Lung (tissue), 12 donors: ENCODE results near the gene SMCHD1. TPM values are rescaled to one million over a fixed set of nuclear protein-coding genes. Genes with fewer than 3 reads are reported as not detected.

Experiments
- ATAC-seq: fragments of 200-7000 bp; cut with Tn5 transposase; one replicate; pipeline ENCODE4 v1.9.1; 2020; ENCODE audit warnings: moderate number of reproducible peaks; ENCODE audit not compliant: insufficient read depth, low FRiP score
- DNase-seq, 3 donors: peaks; one replicate each; pipeline ENCODE4 v3.0.0-alpha.2; 2013 to 2017
- H3K27ac ChIP-seq, 2 donors: one replicate each; pipeline ENCODE4 v1.5.1; 2013; ENCODE audit warnings: mild to moderate bottlenecking in 2 of 2, moderate library complexity in 2 of 2, control low read depth in 1 of 2, inconsistent platforms in 1 of 2, low read depth in 1 of 2, low read length in 1 of 2
- H3K27me3 ChIP-seq, 3 donors: one replicate each; pipeline ENCODE4 v1.5.1; 2013; ENCODE audit warnings: low read length in 2 of 3; ENCODE audit not compliant: control insufficient read depth in 3 of 3, insufficient read depth in 3 of 3
- H3K36me3 ChIP-seq, 4 donors: one replicate each; pipeline ENCODE4 v1.5.1; 2013; ENCODE audit warnings: low read length in 4 of 4, mild to moderate bottlenecking in 1 of 4, moderate library complexity in 1 of 4; ENCODE audit not compliant: control insufficient read depth in 4 of 4, insufficient read depth in 4 of 4
- H3K4me1 ChIP-seq, 5 donors: one replicate each; pipeline ENCODE4 v1.5.1; 2013; ENCODE audit warnings: low read length in 5 of 5, mild to moderate bottlenecking in 2 of 5, moderate library complexity in 1 of 5; ENCODE audit not compliant: control insufficient read depth in 5 of 5, insufficient read depth in 5 of 5
- H3K4me3 ChIP-seq: one replicate; pipeline ENCODE4 v1.5.1; 2013; ENCODE audit warnings: mild to moderate bottlenecking, control low read depth, moderate library complexity
- H3K9ac ChIP-seq, 2 donors: one replicate each; pipeline ENCODE4 v1.5.1; 2013; ENCODE audit warnings: low read length in 2 of 2, control low read depth in 1 of 2; ENCODE audit not compliant: insufficient read depth in 1 of 2
- H3K9me3 ChIP-seq, 4 donors: one replicate each; pipeline ENCODE4 v1.5.1; 2013; ENCODE audit warnings: low read length in 3 of 4, mild to moderate bottlenecking in 1 of 4, moderate library complexity in 1 of 4; ENCODE audit not compliant: control insufficient read depth in 4 of 4, insufficient read depth in 3 of 4
- CTCF ChIP-seq: IDR thresholded peaks from 2 replicates; pipeline ENCODE4 v1.5.1; 2012; ENCODE audit warnings: mild to moderate bottlenecking; ENCODE audit errors: control extremely low read depth, extremely low read depth
- WGBS, 2 donors: extraction: QIAGEN DNeasy Blood & Tissue Kit; methylation state at CpG; one replicate each; pipeline ENCODE4 v1.1.7; 2013; 5-methylcytosine and 5-hydroxymethylcytosine counted together
- polyA plus RNA-seq, 2 donors: library from polyadenylated mRNA; stranded (reverse); fragments of 200-250 nt; gene quantifications; one replicate each; pipeline ENCODE4 v1.2.1, GENCODE V29; 2013
- total RNA-seq, 2 donors: library from RNA; depleted of rRNA in 1 of 2; stranded (reverse); fragments of >200 nt in 1 of 2; gene quantifications; one replicate each; pipeline ENCODE4 v1.2.1, GENCODE V29; 2014 to 2021
- donor health status: control.
- donor health status: control.
- donor health status: Bipolar disorder and iron deficiency.
- donor health status: healthy.
- donor health status: DM: yes; HTN: yes; CAD: no.

The SMCHD1 gene
- total and polyA plus RNA-seq, 4 donors, result 7.3 to 179 (median 31.4) TPM

DNA sequence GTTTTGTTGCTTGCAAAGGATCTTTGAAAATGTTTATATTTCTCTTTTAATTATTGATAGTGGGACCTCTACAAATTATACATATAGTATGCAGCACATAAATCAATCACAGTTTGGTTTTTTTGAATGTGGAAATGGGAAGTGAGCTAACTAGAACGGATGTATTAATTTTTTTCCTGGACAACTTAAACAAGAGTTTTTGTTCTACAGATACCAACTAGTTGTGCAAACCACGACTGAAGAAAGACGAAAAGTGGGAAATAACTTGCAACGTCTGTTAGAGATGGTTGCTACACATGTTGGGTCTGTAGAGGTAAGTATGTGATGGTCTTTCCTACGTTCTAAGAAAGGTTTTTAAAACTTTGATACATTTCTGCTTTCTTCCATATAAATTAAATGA, 45.0 kb upstream of the SMCHD1 start:
- WGBS, 2 donors, result 32 to 75% methylated on average over 5 of the region's 5 CpGs
- TF ChIP-seq CTCF, result no peak
- Histone ChIP-seq H3K4me1 (no peaks in the 10 kb centered on the region), H3K4me3 (no peak overlapping the region), H3K27ac (no peak overlapping the region), H3K27me3 (no peaks in the 10 kb centered on the region), H3K36me3 (peaks cover 0 to 10% (median 1%) of the 10 kb centered on the region in 4 donors), H3K9me3 (no peaks in the 10 kb centered on the region), H3K9ac (no peak overlapping the region)
- no peak for DNase-seq
- ATAC-seq, result no peak

DNA sequence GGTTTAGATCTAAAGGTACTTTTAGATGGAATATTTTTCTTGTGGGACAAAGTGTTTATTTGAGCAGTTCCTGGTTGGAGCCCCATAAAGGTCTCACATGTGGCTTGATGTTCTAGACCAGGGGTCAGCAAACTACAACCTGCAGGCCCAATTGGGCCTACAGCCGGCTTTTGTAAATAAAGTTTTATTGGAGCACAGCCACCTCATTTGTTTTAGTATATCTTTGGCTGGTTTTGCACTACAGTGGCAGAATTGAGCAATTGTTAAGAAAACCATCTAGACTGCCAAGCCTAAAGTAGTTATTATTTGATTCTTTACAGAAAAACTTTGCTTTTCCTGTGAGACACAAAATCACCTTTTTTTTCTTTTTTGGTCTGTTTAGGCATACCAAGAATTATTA, 42.5 kb upstream of the SMCHD1 start:
- Histone ChIP-seq H3K27ac (no peak overlapping the region), H3K9ac (no peak overlapping the region), H3K4me1 (no peaks in the 10 kb centered on the region), H3K27me3 (no peaks in the 10 kb centered on the region), H3K4me3 (no peak overlapping the region), H3K9me3 (no peaks in the 10 kb centered on the region), H3K36me3 (peaks cover 0 to 10% (median 1%) of the 10 kb centered on the region in 4 donors)
- DNase-seq (no peak), ATAC-seq (no peak)
- no peak for TF ChIP-seq CTCF
- WGBS, 2 donors, result 92 to 97% methylated on average over 1 of the region's 1 CpG

DNA sequence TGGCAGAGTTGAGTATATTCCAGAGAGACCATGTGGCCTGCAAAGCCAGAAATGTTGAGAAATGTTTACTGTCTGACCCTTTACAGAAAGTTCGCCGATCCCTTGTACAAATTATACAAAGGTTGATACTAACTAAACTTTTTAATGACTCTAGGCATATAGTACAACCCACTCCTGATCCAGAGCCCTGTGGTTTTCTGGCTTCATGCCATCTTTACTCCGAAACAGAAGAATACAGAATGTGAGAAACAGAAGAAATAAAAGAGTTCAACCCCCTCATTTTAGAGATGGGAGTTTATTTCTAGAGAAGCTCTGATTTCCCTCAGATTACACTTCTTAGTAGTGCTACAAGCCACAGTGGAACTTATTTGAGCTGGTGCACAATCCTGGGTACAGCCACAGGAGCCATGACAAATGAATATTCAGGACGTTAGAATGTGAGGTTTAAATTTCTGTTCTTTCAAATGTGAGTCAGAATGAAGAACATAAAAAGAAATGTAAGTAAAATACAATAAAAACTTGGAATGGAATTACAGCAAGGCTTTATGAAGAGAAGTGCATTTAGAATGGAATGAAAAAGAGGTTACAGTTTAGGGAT, 38.0 kb upstream of the SMCHD1 start:
- DNase-seq, result no peak
- no peak for TF ChIP-seq CTCF
- Histone ChIP-seq H3K27ac (no peak overlapping the region), H3K9me3 (no peaks in the 10 kb centered on the region), H3K4me1 (no peaks in the 10 kb centered on the region), H3K9ac (no peak overlapping the region), H3K4me3 (no peak overlapping the region), H3K27me3 (no peaks in the 10 kb centered on the region), H3K36me3 (peaks cover 0 to 7% (median 0%) of the 10 kb centered on the region in 4 donors)
- WGBS, 2 donors, result 74 to 91% methylated on average over 4 of the region's 4 CpGs
- ATAC-seq, result no peak

DNA sequence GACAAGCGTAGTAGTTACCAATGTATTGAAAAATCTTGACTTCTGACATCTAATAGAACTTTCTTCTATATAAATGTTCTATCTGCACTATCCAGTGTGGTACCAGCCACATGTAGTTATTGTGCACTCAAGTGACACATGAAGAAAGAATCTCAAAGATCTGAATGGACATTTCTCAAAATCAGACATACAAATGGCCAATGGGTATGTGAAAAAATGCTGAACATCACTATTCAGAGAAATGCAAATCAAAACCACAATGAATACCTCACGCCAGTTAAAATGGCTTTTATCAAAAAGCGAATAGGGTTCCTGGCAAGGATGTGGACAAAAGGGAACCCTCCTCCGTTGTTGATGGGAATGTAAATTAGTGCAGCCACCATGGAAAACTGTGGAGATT, 37.5 kb upstream of the SMCHD1 start:
- Histone ChIP-seq H3K27ac (no peak overlapping the region), H3K9ac (no peak overlapping the region), H3K9me3 (no peaks in the 10 kb centered on the region), H3K4me3 (no peak overlapping the region), H3K4me1 (no peaks in the 10 kb centered on the region), H3K36me3 (peaks cover 0 to 7% (median 0%) of the 10 kb centered on the region in 4 donors), H3K27me3 (no peaks in the 10 kb centered on the region)
- DNase-seq (no peak), ATAC-seq (no peak)
- 96 to 97% methylated on average over 4 of the region's 4 CpGs for WGBS, 2 donors
- no peak for TF ChIP-seq CTCF
